DND-41 (cell line): ENCODE results near the gene SNRPE.

Experiments used
- CTCF ChIP-seq: IDR thresholded peaks from 2 replicates; pipeline ENCODE4 v1.5.1; 2012; ENCODE audit warnings: borderline replicate concordance, low read length, moderate library complexity, mild to moderate bottlenecking; ENCODE audit not compliant: poor library complexity, severe bottlenecking; ENCODE audit errors: extremely low read depth
- EZH2 ChIP-seq: IDR thresholded peaks from 3 replicates; pipeline ENCODE4 v1.6.1; 2012; ENCODE audit warnings: borderline replicate concordance, low read depth, mild to moderate bottlenecking, moderate library complexity, low read length, inconsistent platforms; ENCODE audit not compliant: severe bottlenecking

GRCh38 chr1:203891950-203892349 lies 30.6 kb downstream of the SNRPE start:
- TF ChIP-seq CTCF (no peak), EZH2 (no peak)
